Measurements from ENCODE around the gene WDR91.
"Not testable (repeated sequence)": the region's sequence is repeated elsewhere in the genome, so short reads cannot be mapped to it uniquely, and the experiment has no call there.

Gene WDR91

GRCh38 chr7:135211179-135211945 lies at the start of gene WDR91:
Gene WDR91, minus strand, starts transcription at chr7:135211526. Its CDS starts 24 bp downstream, at chr7:135211502.
- FAIRE-seq: no peak

- no peak for FAIRE-seq
These were observed 49.1 kb upstream of the WDR91 start for GRCh38 chr7:135260470-135260869.

GRCh38 chr7:135259702-135260101 lies 48.4 kb upstream of the WDR91 start:
- no peak for FAIRE-seq

GRCh38 chr7:135258585-135258984 lies 47.3 kb upstream of the WDR91 start:
- no peak for FAIRE-seq

GRCh38 chr7:135257790-135258189 lies 46.5 kb upstream of the WDR91 start:
- no peak for FAIRE-seq

GRCh38 chr7:135253851-135254771 lies 42.8 kb upstream of the WDR91 start:
- FAIRE-seq: no peak

GRCh38 chr7:135251496-135252391 lies 40.4 kb upstream of the WDR91 start:
- no peak for FAIRE-seq

- FAIRE-seq: no peak
These were observed 37.2 kb upstream of the WDR91 start for GRCh38 chr7:135248546-135248945.

GRCh38 chr7:135247746-135248471 lies 36.6 kb upstream of the WDR91 start:
- FAIRE-seq: no peak

- FAIRE-seq: no peak
These were observed 35.0 kb upstream of the WDR91 start for GRCh38 chr7:135246191-135246825.

- FAIRE-seq: no peak
These were observed 34.2 kb upstream of the WDR91 start for GRCh38 chr7:135245226-135246190.

GRCh38 chr7:135242096-135242684 lies 30.9 kb upstream of the WDR91 start:
- FAIRE-seq: no peak

- no peak for FAIRE-seq
These were observed 29.1 kb upstream of the WDR91 start for GRCh38 chr7:135240441-135240840.

- FAIRE-seq: no peak
These were observed 27.9 kb upstream of the WDR91 start for GRCh38 chr7:135239263-135239662.

- FAIRE-seq: no peak
These were observed 26.9 kb upstream of the WDR91 start for GRCh38 chr7:135238112-135238744.

GRCh38 chr7:135236727-135237126 lies 25.4 kb upstream of the WDR91 start:
- FAIRE-seq: no peak

GRCh38 chr7:135235841-135236240 lies 24.5 kb upstream of the WDR91 start:
- FAIRE-seq: no peak

GRCh38 chr7:135234727-135235126 lies 23.4 kb upstream of the WDR91 start:
- FAIRE-seq: no peak

- FAIRE-seq: not testable (repeated sequence)
These were observed 22.8 kb upstream of the WDR91 start for GRCh38 chr7:135234095-135234494.

Data from A204.1 (cell line).